HG02885 (cell line): Measurements from ENCODE around the gene TOX2.

Experiments used
- ATAC-seq: cut with Tn5 transposase; IDR thresholded peaks from one replicate; pipeline ENCODE4 v1.9.1; 2021; ENCODE audit warnings: mild to moderate bottlenecking; ENCODE audit not compliant: unreplicated experiment, poor library complexity

Gene TOX2

DNA sequence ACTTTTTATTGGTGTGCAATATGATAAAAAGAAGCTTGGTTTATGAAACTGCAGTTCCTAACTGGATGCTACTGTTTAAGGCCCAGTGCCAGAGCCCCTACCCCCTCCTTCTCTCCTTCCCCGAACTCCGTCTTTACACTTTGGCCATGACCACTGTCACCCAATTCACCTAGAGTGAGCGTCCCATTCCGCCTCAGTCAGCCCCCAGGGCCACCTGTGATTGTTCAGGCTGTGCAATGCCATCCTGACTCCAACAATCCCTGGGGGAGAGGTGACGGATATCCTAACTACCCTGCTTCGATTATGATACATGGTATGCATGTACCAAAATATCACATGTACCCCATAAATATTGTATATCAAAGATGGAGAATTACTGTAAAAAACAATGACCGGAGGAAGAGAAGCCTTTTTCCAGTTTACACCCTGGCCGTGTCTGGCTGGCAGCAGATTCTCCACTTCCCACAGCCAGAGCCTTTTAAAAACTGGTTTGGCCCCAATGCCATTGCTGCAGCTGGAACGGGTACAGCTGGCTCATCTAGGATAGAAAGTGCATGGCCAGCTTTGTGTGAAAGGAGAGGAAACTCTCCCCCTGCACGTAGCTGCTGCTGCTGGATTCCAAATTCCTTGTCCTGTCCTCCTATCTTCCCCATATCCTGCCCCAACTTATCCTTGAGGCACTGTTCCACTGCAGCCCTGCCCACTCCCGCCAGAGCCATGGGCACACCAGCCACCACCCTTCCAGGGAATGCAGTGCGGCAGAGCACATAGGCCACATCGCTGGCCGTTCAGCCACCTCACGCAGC is 172.6 kb downstream of the TOX2 start:
- ATAC-seq: no peak

DNA sequence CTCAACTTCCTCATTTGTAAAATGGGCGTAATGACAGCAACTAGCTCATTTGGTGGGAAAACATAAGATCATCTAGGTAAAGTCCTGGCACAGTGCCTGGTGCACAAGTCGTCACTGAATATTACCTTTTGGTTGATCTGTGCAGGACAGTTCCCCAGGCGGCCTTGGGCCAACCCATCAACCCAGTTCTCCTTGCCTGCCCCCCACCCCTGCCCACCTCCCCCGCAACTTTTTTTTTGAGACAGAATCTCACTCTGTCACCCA is 173.1 kb downstream of the TOX2 start:
- ATAC-seq: no peak

DNA sequence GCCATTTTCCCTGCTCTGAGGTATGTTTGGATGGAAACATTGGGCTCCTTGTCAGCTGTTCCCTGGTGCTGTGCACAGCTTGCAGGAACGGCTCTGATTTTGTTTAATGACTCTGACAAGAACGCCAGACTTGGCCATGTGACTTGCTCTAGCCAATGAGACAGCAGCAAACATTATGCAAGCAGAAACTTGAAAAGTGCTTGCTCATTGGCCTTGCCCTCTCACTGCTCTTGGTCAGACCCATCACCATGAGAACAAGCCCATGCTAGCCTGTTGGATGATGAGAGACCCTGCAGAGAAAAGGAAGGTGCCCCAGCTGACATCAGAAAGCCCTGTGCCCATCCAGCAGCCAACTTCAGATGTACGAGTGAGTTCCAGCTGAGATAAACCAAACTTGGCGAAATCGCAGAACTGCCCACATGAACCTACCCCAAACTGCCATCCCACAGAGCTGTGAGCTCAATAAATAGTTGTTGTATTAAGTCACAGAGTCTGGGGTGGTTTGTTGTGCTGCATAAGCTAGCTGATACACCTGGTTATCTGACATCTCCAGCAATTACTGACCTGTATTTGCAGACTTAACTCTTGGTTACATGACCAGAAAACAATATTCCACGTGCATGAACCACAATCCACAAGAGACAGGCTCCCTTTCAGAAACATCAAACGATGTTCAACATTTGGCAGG is 175.5 kb downstream of the TOX2 start:
- no peak for ATAC-seq

DNA sequence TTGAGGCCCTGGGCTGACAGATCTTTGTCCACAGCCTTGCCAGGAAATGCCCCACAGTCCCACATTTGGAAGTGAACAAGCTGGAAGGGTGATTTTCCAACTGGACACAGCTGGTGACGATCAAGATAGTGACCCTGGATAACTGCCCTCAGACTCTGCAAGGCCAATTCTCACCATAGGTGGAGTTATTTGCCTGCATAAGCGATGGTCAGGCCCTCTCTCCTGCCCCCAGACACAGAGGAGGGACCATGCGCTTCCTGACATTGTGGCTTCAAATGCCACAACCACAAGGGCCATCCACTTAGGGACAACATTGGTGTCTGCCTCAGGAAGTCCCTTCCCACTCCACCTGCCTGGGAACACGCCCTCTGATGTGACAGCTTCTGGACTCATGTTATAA is 176.4 kb downstream of the TOX2 start:
- no peak for ATAC-seq

DNA sequence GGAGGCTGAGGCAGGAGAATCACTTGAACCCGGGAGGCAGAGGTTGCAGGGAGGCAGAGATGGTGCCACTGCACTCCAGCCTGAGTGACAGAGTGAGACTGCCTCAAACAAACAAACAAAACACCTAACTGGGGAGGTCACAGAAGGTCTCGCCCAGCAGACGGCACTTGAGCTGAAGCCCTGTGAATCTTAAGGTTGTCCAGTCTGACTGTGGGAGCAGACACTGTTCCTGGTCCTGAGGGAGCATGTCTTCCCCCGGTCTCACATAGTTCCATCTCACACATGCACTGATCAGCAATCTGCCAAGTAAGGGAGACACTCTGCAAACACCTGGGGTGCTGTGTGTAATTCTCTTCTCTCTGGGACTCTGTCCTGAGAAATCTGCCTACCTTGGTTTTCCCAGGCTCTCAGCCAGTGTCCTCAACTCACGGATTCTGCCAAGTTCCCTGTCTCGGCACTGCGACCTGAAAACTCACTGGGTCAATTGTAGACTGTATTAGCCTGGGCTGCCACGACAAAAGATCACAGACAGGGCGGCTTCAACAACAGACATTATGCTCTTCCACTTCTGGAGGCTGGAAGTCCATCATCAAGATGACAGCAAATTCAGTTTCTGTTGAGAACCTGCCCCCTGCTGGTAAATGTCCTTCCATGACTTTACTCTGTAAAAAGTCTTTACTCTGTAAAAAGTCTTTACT is 178.0 kb downstream of the TOX2 start:
- ATAC-seq: no peak

- no peak for ATAC-seq
Observed at GRCh38 chr20:44093249-44093582, 178.6 kb downstream of the TOX2 start.

- no peak for ATAC-seq
Observed at GRCh38 chr20:44095831-44096230, 181.2 kb downstream of the TOX2 start.

- ATAC-seq: no peak
Observed at GRCh38 chr20:44097521-44098255, 183.0 kb downstream of the TOX2 start.

DNA sequence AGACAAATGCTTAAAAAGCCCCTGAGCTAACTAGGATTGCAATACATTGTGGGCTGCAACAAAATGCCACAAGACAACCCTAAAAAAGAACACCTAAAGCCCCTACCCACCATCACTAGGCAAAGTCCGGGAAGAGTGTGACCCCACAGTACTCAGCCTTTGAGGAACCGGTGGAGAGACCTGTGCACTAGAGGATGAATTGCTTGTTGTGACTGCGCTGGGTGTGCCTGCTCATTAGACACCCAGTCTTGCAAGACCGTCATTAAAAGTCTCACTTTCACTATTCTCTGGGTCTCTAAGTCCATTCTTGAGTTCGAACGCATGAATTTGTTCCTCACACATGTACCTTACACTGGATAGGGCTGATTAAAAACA is 183.6 kb downstream of the TOX2 start:
- no peak for ATAC-seq

GRCh38 chr20:44098657-44099056 is 184.0 kb downstream of the TOX2 start:
- ATAC-seq: no peak

GRCh38 chr20:44099832-44100231 is 185.2 kb downstream of the TOX2 start:
- ATAC-seq: no peak

GRCh38 chr20:44102582-44102981 is 187.9 kb downstream of the TOX2 start:
- no peak for ATAC-seq

DNA sequence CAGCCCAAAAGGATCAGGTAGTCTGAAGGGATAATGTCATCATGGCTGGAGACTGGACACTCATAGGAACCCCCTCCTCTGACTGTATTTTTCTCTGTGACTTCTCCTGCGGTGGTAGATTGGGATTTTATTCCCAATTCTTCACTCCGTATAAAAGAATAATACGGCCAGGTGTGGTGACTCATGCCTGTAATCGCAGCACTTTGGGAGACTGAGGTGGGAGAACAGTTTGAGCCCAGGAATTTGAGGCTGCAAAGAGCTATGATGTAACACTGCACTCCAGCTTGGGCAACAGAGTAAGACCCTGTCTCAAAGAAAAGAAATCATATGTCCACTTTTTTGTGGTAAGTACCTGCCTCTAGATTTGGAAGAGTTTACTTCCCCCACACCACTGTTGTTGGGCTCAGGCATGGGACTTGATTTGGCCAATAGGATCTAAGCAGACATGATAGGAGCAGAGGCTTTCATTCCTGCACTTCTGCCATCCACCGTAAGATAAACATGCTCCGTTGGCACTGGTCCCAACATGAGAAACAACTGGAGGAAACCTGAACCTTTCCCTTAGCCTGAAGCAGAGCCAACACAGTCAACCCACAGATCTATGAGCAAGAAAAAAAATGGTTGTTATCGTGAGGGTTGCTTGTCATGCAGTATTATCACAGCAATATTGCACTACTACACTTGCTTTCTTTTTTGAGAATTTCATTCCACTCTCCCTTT is 190.3 kb downstream of the TOX2 start:
- no peak for ATAC-seq

GRCh38 chr20:44106615-44107014 is 192.0 kb downstream of the TOX2 start:
- ATAC-seq: no peak

GRCh38 chr20:44109951-44110361 is 195.3 kb downstream of the TOX2 start:
- no peak for ATAC-seq

- ATAC-seq: no peak
Observed at GRCh38 chr20:44110816-44111568, 196.3 kb downstream of the TOX2 start.

DNA sequence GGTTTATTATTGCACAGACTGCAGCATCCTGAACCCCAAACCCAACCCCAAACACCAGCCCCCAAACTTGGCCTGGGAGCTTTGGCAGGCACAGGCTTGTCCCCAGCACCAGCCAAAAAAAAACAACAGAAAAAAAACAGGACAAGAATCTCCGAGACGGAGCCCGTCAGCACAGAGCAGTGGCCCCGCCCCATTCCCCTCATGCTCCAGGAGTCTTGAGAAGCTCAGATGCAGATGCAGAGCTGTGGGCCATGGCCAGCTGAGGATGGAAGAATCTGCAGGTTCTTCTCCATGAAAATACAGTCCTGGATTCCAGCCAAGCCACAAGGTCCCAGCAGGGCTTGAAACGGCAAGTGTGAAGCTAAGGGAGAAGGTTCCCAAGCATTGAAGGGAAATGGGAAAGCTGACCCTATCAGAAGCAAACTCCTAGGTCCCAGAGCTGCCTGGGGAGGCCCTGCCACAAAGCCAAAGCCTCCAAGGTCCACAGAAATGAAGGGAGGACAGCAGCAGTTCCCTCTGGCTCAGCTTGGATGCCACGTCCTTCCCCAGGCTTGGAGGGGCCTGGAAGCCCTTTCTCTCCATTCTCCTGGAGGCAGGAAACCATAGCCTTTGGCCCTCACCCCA is 197.2 kb downstream of the TOX2 start:
- ATAC-seq: no peak

- ATAC-seq: no peak
Observed at GRCh38 chr20:44112456-44112855, 197.8 kb downstream of the TOX2 start.

- no peak for ATAC-seq
Observed at GRCh38 chr20:44112889-44113617, 198.4 kb downstream of the TOX2 start.
